Measurements from ENCODE around the gene OLFML2B. TPM values are rescaled to one million over a fixed set of nuclear protein-coding genes. Genes with fewer than 3 reads are reported as not detected.

The OLFML2B gene
- total and polyA plus RNA-seq, 2 of the 13 experiments (the other 11 are each of a cell fraction or from before 2014, with no cell fraction given): not detected

DNA sequence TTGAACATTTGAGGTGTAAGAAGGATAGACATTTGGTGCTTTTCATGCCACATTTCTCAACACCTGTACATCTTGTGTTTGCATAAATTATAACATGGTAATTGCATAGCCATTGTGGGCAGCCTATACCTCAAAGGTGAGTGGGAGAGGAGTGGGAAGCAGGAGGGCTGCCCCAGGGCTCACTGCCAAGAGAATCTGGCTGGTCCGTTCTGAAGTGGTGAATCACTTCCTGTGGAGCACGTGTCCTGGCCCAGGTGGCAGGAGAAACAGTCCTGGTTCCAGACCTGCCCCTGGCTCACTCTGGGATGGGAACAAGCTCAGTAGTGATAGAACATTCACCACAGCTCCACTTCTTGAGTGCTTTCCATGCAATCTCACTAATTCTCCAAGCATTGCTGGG, 11.6 kb upstream of the OLFML2B start (continued):
- TF ChIP-seq MZF1 (CRISPR knock-in tag; IDR thresholded peaks at IDR 0.05; ENCODE audit: borderline replicate concordance): no peak
- TF ChIP-seq RFXAP (CRISPR knock-in tag; IDR thresholded peaks at IDR 0.05; ENCODE audit: borderline replicate concordance): no peak
- no peak for TF ChIP-seq IKZF5 (CRISPR knock-in tag; IDR thresholded peaks at IDR 0.05)
- no peak for TF ChIP-seq TBL1XR1 (IDR thresholded peaks at IDR 0.05; ENCODE audit: borderline replicate concordance, low read length, partially characterized antibody)
- TF ChIP-seq, protein P1, sequence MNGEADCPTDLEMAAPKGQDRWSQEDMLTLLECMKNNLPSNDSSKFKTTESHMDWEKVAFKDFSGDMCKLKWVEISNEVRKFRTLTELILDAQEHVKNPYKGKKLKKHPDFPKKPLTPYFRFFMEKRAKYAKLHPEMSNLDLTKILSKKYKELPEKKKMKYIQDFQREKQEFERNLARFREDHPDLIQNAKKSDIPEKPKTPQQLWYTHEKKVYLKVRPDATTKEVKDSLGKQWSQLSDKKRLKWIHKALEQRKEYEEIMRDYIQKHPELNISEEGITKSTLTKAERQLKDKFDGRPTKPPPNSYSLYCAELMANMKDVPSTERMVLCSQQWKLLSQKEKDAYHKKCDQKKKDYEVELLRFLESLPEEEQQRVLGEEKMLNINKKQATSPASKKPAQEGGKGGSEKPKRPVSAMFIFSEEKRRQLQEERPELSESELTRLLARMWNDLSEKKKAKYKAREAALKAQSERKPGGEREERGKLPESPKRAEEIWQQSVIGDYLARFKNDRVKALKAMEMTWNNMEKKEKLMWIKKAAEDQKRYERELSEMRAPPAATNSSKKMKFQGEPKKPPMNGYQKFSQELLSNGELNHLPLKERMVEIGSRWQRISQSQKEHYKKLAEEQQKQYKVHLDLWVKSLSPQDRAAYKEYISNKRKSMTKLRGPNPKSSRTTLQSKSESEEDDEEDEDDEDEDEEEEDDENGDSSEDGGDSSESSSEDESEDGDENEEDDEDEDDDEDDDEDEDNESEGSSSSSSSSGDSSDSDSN (CRISPR knock-in tag; IDR thresholded peaks at IDR 0.05): no peak
- no peak for TF ChIP-seq KAT7 (CRISPR knock-in tag; IDR thresholded peaks at IDR 0.05; ENCODE audit: borderline replicate concordance)
- TF ChIP-seq ZHX2 (IDR thresholded peaks at IDR 0.05; ENCODE audit: low read depth): no peak
- TF ChIP-seq ZHX2 (CRISPR knock-in tag; IDR thresholded peaks at IDR 0.05; ENCODE audit: borderline replicate concordance): no peak
- TF ChIP-seq ZNF264 (CRISPR knock-in tag; IDR thresholded peaks at IDR 0.05): no peak
- TF ChIP-seq TFAP4 (IDR thresholded peaks at IDR 0.05; ENCODE audit: borderline replicate concordance, low read depth): peak; percentile 22; the same call in 1 of the 2 replicates
- no peak for TF ChIP-seq ZNF564 (CRISPR knock-in tag; IDR thresholded peaks at IDR 0.05)
